ENCODE measurements around the gene ARHGAP32. TPM values are rescaled to one million over a fixed set of nuclear protein-coding genes. Genes with fewer than 3 reads are reported as not detected.

Gene ARHGAP32
- total RNA-seq, 1 experiment from 2014 or later: 54.0 TPM

DNA sequence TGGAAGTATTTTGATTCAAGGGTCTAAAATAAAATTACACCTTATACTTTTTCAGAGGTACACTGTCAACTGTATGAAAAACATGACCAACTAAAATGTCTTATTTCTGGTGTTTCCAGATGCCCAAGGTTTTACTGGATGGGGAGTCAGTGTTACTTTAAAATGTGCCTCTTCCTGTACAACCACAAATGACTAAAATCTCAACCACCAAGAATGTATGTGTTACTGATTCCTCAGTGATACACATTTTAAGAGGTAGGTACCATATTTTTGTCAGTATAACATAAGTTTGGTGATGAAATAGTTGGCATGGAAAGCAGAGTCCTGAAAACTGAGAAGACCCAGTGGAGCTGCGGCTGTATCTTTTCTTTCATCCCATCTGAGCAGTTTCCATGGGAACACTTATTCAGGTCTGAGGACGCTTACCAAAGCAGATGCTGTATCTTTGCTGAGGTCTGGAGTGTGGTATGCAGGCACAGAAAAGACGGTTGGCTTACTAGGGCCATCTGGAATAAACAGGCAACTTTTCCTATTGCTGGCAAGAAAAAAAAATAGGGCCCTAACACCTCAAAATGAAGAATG is 228.3 kb downstream of the ARHGAP32 start:
- H3K27ac Mint-ChIP-seq (ENCODE audit: unreplicated experiment): no peak overlapping the region
- intact Hi-C loops (cut with micrococcal nuclease; ENCODE audit: unreplicated experiment): no loop called here
- H3K9me3 Mint-ChIP-seq (ENCODE audit: unreplicated experiment): no peaks in the 10 kb centered on the region
- no peaks in the 10 kb centered on the region for H3K4me1 ChIP-seq
- no TSS peak for BruUV-seq (replicated peaks)
- CTCF ChIA-PET: no interaction called here
- no peaks in the 10 kb centered on the region for H3K36me3 ChIP-seq (ENCODE audit: control insufficient read depth, insufficient read depth, low read length)
- TF ChIP-seq, protein P1, sequence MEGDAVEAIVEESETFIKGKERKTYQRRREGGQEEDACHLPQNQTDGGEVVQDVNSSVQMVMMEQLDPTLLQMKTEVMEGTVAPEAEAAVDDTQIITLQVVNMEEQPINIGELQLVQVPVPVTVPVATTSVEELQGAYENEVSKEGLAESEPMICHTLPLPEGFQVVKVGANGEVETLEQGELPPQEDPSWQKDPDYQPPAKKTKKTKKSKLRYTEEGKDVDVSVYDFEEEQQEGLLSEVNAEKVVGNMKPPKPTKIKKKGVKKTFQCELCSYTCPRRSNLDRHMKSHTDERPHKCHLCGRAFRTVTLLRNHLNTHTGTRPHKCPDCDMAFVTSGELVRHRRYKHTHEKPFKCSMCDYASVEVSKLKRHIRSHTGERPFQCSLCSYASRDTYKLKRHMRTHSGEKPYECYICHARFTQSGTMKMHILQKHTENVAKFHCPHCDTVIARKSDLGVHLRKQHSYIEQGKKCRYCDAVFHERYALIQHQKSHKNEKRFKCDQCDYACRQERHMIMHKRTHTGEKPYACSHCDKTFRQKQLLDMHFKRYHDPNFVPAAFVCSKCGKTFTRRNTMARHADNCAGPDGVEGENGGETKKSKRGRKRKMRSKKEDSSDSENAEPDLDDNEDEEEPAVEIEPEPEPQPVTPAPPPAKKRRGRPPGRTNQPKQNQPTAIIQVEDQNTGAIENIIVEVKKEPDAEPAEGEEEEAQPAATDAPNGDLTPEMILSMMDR (IDR thresholded peaks at IDR 0.05; ENCODE audit: insufficient read depth in 1 of 2, low read depth in 1 of 2, low read length in 1 of 2, severe bottlenecking in 1 of 2, unreplicated experiment in 1 of 2): no peak
- H3K36me3 Mint-ChIP-seq (ENCODE audit: insufficient read depth, unreplicated experiment): peaks cover 34% of the 10 kb centered on the region
- no peak for DNase-seq
- H3K4me1 Mint-ChIP-seq (ENCODE audit: low read depth, unreplicated experiment): no peaks in the 10 kb centered on the region
- POLR2A ChIA-PET: no interaction called here
- H3K27me3 ChIP-seq (replicated peaks; ENCODE audit: control insufficient read depth, insufficient read depth, low read length): no peaks in the 10 kb centered on the region
- H3K4me3 ChIP-seq (ENCODE audit: low read depth, low read length): no peak overlapping the region
- H3K9me3 ChIP-seq: no peaks in the 10 kb centered on the region
- H3K27me3 Mint-ChIP-seq (ENCODE audit: insufficient read depth, unreplicated experiment): no peaks in the 10 kb centered on the region
- no peak overlapping the region for H3K4me3 Mint-ChIP-seq (ENCODE audit: unreplicated experiment)

DNA sequence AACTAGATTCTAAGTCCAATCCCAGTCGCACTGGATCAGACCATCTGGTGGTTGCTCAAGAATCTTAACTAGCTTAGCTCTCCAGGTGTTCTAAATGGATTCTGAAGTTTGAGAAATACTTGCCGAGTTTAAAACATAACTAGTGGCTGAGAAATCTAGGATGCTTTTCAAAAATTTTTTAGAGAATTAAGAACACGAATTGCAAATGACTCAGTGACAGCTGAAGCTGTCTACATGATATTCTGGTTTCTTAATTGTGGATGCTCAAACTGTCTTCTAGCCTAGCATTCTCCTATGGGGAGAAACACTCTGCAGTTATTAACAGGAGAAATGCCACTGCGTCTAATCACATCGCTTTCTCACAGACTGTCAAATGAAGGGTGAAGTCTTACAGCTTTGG is 229.2 kb downstream of the ARHGAP32 start:
- POLR2A ChIA-PET: no interaction called here
- Histone ChIP-seq H3K36me3 (ENCODE audit: control insufficient read depth, insufficient read depth, low read length) (no peaks in the 10 kb centered on the region), H3K4me1 (no peaks in the 10 kb centered on the region), H3K4me3 (ENCODE audit: low read depth, low read length) (no peak overlapping the region), H3K9me3 (no peaks in the 10 kb centered on the region), H3K27me3 (replicated peaks; ENCODE audit: control insufficient read depth, insufficient read depth, low read length) (no peaks in the 10 kb centered on the region)
- no peaks in the 10 kb centered on the region for H3K4me1 Mint-ChIP-seq (ENCODE audit: low read depth, unreplicated experiment)
- intact Hi-C loops (cut with micrococcal nuclease; ENCODE audit: unreplicated experiment): no loop called here
- BruUV-seq (replicated peaks): no TSS peak
- no peak for DNase-seq
- TF ChIP-seq, protein P1 (IDR thresholded peaks at IDR 0.05; ENCODE audit: insufficient read depth in 1 of 2, low read depth in 1 of 2, low read length in 1 of 2, severe bottlenecking in 1 of 2, unreplicated experiment in 1 of 2): no peak
- H3K36me3 Mint-ChIP-seq (ENCODE audit: insufficient read depth, unreplicated experiment): peaks cover 26% of the 10 kb centered on the region
- no peak overlapping the region for H3K27ac Mint-ChIP-seq (ENCODE audit: unreplicated experiment)
- H3K9me3 Mint-ChIP-seq (ENCODE audit: unreplicated experiment): no peaks in the 10 kb centered on the region
- H3K4me3 Mint-ChIP-seq (ENCODE audit: unreplicated experiment): no peak overlapping the region
- no peaks in the 10 kb centered on the region for H3K27me3 Mint-ChIP-seq (ENCODE audit: insufficient read depth, unreplicated experiment)
- CTCF ChIA-PET: no interaction called here

DNA sequence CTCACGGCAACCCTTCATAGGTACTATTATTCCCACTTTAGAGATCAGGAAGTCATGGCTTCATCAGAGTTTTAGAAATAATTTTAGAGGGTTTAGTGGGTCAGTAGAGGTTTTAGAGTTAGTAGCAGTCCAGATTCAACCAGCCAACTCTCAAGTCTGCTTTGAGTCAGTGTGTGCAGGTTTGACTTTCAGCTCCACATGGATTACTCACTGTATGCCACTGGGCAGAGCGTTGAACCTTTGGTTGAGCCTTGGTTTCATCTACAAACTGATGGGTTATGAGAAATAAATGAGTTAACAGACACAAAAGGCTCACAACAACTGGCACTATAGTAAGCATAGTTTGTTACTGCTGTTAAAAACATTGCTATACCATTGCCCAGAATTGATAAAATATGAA is 230.5 kb downstream of the ARHGAP32 start:
- Mint-ChIP-seq H3K4me1 (ENCODE audit: low read depth, unreplicated experiment) (no peaks in the 10 kb centered on the region), H3K4me3 (ENCODE audit: unreplicated experiment) (no peak overlapping the region), H3K27ac (ENCODE audit: unreplicated experiment) (no peak overlapping the region), H3K36me3 (ENCODE audit: insufficient read depth, unreplicated experiment) (peaks cover 22% of the 10 kb centered on the region), H3K27me3 (ENCODE audit: insufficient read depth, unreplicated experiment) (no peaks in the 10 kb centered on the region), H3K9me3 (ENCODE audit: unreplicated experiment) (no peaks in the 10 kb centered on the region)
- Histone ChIP-seq H3K9me3 (no peaks in the 10 kb centered on the region), H3K4me3 (ENCODE audit: low read depth, low read length) (no peak overlapping the region), H3K4me1 (no peaks in the 10 kb centered on the region), H3K36me3 (ENCODE audit: control insufficient read depth, insufficient read depth, low read length) (no peaks in the 10 kb centered on the region), H3K27me3 (replicated peaks; ENCODE audit: control insufficient read depth, insufficient read depth, low read length) (no peaks in the 10 kb centered on the region)
- CTCF ChIA-PET: no interaction called here
- no peak for DNase-seq
- no TSS peak for BruUV-seq (replicated peaks)
- TF ChIP-seq, protein P1 (IDR thresholded peaks at IDR 0.05; ENCODE audit: insufficient read depth in 1 of 2, low read depth in 1 of 2, low read length in 1 of 2, severe bottlenecking in 1 of 2, unreplicated experiment in 1 of 2): no peak
- intact Hi-C loops (cut with micrococcal nuclease; ENCODE audit: unreplicated experiment): no loop called here
- POLR2A ChIA-PET: no interaction called here
